Stimulated activated CD4-positive, alpha-beta T cell treated with anti-CD3 and anti-CD28 coated beads, Interleukin-1b, Interleukin-23, amount 100 ng/mL, for 4 hours (primary cell): ENCODE measurements around the gene SULT6B1.
"Not testable (repeated sequence)": the region's sequence is repeated elsewhere in the genome, so short reads cannot be mapped to it uniquely, and the experiment has no call there.

Experiments used
- DNase-seq, 2 donors: peaks; one replicate each; pipeline ENCODE4 v3.0.0-alpha.2; 2020; ENCODE audit warnings: low read depth in 2 of 2

The SULT6B1 gene, protein sequence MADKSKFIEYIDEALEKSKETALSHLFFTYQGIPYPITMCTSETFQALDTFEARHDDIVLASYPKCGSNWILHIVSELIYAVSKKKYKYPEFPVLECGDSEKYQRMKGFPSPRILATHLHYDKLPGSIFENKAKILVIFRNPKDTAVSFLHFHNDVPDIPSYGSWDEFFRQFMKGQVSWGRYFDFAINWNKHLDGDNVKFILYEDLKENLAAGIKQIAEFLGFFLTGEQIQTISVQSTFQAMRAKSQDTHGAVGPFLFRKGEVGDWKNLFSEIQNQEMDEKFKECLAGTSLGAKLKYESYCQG

GRCh38 chr2:37188570-37188969, at the start of gene SULT6B1:
Gene SULT6B1, minus strand, starts transcription at chr2:37188670. Its CDS starts 30 bp downstream, at chr2:37188640.
- no peak for DNase-seq

DNA sequence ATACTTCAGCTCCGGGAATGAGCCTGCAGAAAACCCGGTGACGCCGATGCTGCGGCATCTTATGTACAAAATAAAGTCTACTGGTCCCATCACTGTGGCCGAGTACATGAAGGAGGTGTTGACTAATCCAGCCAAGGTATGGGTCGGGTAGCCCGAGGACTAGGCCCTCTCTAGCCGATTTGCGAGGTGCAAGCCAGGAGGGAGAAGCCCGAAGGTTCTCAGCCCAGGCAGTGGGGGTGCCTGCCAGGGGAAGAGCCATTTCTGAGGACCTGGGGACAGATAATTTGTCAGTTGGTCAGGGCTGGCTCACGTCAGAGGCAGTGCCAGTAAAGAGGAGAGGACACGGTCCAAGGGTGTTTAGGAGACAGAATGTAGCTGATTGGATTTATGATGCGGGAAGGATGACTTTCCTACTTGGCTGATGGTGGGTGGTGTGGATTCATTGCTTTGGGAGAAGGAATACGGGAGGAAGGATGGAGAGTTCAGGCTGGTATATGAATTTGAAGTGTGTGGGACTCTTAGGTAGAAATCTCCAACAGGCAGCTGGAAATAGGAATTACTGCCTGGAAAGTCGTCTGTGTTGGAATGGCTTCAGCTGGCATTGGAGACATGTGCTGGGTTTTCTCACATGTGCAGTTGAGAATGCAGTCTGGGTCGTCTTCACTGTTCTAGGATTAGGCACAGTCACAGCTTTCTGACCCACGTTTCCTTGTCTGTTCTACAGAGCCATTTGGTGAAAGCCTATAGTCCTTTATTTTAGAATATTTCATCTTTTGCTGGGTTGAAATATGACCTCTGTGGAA, 43.9 kb upstream of the SULT6B1 start:
- DNase-seq = no peak

- peak; percentile 75 to 76 for DNase-seq
Measured at GRCh38 chr2:37231241-37232130, 43.0 kb upstream of the SULT6B1 start, which contains the start of the genes CEBPZ and NDUFAF7. Gene CEBPZ, minus strand, starts transcription at chr2:37231596. Its CDS starts 29 bp downstream, at chr2:37231567. Gene NDUFAF7, plus strand, starts transcription at chr2:37231658. Its CDS starts 48 bp downstream, at chr2:37231706.

DNA sequence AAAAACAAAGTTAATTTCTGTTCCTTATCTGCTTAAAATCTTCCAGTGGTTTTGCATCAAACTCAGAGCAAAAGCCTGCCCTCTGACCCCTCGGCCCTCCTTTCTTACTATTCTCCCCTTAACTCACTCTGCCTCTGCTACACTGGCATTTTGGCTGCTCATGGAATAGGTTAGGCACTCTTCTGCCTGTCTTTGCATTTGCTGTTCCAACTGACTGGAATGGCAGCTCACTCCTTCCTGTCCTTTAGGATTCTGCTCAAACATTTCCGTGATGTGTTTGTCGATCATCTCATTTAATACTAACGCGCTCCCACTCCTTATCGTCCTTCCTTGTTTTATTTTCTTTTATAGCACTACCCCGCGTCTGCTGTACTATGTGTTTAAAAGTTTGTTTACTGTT, 42.1 kb upstream of the SULT6B1 start:
- no peak for DNase-seq

- no peak for DNase-seq
Measured at GRCh38 chr2:37228788-37229187, 40.3 kb upstream of the SULT6B1 start.

- no peak for DNase-seq
Measured at GRCh38 chr2:37226863-37227262, 38.4 kb upstream of the SULT6B1 start.

- DNase-seq = not testable (repeated sequence)
Measured at GRCh38 chr2:37225129-37225528, 36.7 kb upstream of the SULT6B1 start.

GRCh38 chr2:37224063-37224462, 35.6 kb upstream of the SULT6B1 start:
- DNase-seq = no peak

- no peak for DNase-seq
Measured at GRCh38 chr2:37223131-37223530, 34.7 kb upstream of the SULT6B1 start.

GRCh38 chr2:37219046-37219445, 30.6 kb upstream of the SULT6B1 start:
- no peak for DNase-seq

- no peak for DNase-seq
Measured at GRCh38 chr2:37215250-37215649, 26.8 kb upstream of the SULT6B1 start.

DNA sequence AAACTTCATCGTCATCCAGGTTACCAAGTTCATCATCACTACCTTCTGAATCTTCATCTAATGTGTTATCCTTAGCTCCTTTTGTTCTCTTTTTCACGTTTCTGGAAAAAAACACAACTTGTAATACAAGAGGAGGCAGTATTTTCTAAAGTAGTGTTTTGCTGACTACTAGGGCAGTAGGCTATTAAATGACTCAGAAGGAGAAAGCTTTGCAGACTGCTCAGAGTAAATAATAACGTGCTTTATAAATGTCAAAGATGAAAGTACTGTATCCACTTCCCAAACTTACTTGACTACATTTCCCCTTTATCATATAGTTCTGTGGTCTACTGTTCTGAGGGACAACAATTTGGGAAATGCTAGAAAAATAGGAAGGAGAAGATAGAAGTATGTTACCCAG, 23.5 kb upstream of the SULT6B1 start:
- DNase-seq = no peak

GRCh38 chr2:37211212-37211611, 22.7 kb upstream of the SULT6B1 start:
- DNase-seq = no peak

DNA sequence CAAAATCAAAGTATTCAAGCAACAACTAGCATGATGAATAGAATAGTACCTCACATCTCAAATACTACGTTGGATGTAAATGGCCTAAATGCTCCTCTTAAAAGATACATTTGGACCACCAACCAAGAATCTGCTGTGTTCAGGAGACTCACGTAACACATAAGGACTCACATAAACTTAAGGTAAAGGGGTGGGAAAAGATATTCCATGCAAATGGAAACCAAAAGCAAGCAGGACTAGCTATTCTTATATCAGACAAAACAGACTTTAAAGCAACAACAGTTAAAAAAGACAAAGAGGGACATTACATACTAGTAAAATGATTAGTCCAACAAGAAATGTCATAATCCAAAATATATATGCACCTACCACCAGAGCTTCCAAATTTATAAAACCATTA, 18.3 kb upstream of the SULT6B1 start:
- DNase-seq = not testable (repeated sequence)

DNA sequence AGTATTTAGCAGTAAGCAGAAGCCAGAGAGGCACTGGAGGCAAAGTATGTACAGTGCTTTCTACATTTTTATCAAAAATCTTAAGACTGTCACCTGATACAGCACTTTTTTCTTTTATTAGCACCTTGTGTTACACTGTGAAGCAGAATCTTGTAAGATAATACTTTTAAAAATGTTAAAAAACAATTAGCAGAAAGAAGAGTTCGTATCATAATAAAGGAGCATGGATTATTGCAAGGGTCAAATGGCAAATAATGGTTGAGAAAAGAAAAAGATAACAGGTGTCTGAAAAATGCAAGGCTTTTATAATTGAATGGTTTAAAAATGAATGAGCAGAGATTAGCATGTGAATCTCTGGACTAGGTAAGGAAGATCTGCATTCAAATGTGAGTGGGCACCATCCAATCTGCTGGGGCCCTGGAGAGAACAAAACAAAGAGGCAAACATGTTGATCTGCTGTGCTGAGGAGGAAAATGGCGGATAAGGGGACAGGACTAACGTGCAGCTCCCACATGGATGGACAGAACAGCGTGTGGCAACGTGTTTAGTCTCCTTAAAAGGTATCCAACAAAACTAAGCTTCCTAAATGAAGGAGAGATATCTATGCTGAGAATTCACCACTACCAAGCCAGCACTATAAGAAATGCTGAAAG, 17.3 kb upstream of the SULT6B1 start:
- DNase-seq = no peak

DNA sequence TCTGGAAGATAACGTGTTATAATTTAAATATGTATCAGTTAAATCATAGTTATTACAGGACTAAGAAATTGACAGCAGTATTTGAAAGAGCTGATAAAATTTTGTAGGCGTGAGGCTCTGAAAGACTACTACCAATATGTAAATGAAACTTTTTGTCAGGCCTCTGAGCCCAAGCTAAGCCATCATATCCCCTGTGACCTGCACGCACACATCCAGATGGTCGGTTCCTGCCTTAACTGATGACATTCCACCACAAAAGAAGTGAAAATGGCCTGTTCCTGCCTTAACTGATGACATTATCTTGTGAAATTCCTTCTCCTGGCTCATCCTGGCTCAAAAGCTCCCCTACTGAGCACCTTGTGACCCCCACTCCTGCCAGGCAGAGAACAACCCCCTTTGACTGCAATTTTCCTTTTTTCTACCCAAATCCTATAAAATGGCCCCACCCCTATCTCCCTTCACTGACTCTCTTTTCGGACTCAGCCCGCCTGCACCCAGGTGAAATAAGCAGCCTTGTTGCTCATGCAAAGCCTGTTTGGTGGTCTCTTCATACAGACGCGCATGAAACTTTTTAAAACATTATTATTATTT, 16.7 kb upstream of the SULT6B1 start:
- not testable (repeated sequence) for DNase-seq

DNA sequence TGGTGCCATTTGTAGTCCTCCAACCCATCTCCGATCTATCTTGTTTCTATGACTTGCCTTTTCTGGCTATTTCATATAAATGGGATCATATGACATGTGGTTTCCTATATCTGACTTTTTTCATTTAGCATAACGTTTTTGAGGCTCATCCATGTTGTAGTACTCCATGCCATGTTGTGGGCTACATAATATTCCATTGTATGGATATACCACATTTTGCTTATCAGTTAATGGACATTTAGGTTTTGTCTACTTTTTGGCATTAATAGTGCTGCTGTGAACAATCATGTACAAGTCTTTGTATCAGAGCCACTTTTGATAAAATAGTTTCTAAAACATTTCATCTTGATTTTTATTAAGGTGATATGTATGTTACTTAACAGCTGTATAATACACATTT, 15.2 kb upstream of the SULT6B1 start:
- DNase-seq = no peak

DNA sequence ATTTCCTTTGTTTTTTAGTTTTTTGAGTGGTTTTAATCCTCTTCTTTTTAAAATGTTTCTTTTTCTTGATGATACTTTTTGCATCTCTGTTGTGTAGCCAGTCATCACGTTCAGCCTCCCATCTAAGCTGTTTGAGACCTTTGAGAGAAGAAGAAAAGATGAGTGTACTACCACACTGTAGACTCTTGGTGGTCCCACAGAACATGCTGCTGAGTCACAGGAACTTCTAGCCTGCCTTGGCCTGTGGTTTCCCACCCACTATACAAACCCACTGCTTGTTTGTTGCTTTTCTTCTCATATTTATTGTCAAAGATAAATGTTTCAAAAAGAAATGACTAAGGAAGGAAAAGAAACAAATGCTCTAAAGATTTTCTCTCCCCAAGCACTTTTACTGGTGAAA, 13.3 kb upstream of the SULT6B1 start:
- peak in 1 of 2 donors; percentile 25 for DNase-seq

DNA sequence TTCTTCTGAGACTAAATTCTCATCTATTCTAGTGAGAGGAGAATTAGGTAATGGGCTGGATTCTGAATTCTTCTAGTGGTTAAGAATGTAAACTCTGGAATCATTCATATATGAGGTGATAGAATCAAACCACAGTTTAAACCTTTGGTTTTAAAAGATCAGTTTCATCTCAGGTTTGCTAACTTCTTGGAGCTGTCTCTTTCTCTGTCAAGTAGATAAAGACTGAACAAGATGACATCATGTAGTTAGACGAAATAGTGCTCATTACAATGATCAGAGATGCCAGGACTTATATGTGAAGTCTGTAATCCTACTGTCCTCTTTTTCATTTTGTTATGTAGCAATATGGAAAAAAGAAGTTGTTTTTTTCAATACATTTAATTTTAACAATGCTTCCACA, 12.7 kb upstream of the SULT6B1 start:
- DNase-seq = no peak

DNA sequence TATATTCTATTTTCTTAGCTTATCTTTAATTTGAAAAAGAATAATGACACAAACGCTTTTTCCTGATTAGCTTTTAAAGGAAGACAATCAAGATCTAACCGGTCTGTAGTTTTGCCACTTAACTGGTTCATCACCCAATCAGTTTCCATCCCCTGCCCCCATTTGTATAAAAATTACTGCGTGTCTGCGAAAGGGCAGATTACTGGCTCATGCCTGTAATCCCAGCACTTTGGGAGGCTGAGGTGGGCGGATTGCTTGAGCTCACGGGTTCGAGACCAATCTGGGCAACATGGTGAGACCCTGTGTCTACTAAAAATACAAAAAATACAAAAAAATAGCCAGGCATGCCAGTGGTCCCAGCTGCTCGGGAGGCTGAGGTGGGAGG, 10.2 kb upstream of the SULT6B1 start:
- DNase-seq = no peak
